ENCODE data around the gene RSAD1. TPM values are rescaled to one million over a fixed set of nuclear protein-coding genes. Genes with fewer than 3 reads are reported as not detected.

The RSAD1 gene
- total RNA-seq, 1 experiment from 2014 or later, result 93.9 TPM

DNA sequence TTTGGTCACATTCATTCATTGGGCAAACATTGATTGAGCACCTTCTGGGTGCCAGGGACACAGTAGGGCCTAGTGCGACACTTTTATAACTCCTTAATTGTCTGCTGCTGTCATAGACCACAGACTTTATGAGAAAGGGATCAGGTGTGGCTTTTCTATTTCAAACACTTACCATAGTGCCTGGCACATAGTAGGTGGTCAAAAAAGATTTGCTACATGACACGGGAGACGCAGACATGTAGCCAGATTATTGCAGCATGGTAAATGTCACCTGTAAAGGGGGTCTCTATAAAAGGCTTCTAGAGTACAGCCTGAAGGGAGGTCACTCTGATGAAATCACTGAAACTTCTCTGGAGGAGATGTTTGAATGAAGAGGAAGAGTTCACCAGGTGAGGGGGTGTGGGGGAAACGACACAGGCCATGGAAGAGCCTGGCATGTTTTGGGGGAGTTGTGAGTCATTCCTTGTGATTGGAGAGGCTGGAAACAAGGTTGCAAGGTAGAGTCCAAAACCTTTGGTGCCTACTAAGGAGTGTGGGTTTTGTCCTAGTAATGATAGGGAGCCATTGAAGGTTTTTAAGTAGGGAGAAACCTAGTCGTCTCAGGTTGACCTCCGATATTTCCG, 1.6 kb downstream of the RSAD1 start:
- intact Hi-C loops (cut with micrococcal nuclease; ENCODE audit: unreplicated experiment), result loop anchor here (5.0 kb wide), 1 partner anchor 477 kb away; no protein-coding TSS in a partner anchor
- peaks cover 50% of the 10 kb centered on the region for H3K4me1 Mint-ChIP-seq (ENCODE audit: low read depth, unreplicated experiment)

DNA sequence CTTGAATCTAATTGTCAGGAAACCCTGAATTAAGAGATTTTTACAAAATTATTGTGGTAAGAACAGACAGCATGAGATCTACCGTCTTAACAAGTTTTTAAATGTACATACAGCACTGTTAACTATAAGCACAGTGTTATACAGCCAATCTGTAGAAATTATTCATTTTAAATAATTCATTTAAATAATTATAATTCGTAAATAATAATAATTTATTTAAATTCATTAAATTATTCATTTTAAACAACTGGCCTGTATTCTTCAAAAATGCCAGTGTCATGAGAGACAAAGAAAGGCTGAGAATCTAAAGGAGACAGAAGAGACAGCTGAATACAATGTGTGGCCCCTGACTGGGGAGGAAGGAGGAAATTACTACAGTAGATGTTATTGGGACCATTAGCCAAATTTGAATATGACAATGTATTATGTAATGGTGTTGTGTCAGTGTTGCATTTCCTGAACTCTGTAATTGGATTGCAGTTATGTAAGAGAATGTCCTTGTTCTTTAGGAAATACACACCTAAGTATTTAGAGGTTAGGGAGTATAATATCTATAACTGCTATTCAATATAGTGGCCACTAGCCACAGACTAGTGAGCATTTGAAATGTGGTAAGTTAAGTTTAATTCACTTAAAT, 2.3 kb downstream of the RSAD1 start:
- H3K9me3 ChIP-seq, result no peaks in the 10 kb centered on the region
- ChIA-PET CTCF (no interaction called here), POLR2A (no interaction called here)
- Mint-ChIP-seq H3K4me1 (ENCODE audit: low read depth, unreplicated experiment) (peaks cover 44% of the 10 kb centered on the region), H3K27ac (ENCODE audit: unreplicated experiment) (no peak overlapping the region), H3K27me3 (ENCODE audit: insufficient read depth, unreplicated experiment) (no peaks in the 10 kb centered on the region), H3K4me3 (ENCODE audit: unreplicated experiment) (no peak overlapping the region), H3K9me3 (ENCODE audit: unreplicated experiment) (no peaks in the 10 kb centered on the region), H3K36me3 (ENCODE audit: insufficient read depth, unreplicated experiment) (peaks cover 52% of the 10 kb centered on the region)
- H3K4me1 ChIP-seq, result peaks cover 17% of the 10 kb centered on the region
- H3K27me3 ChIP-seq (replicated peaks; ENCODE audit: control insufficient read depth, insufficient read depth, low read length), result no peaks in the 10 kb centered on the region
- peaks cover 12% of the 10 kb centered on the region for H3K36me3 ChIP-seq (ENCODE audit: control insufficient read depth, insufficient read depth, low read length)
- TSS peak; percentile 34 for BruUV-seq (replicated peaks)
- H3K4me3 ChIP-seq (ENCODE audit: low read depth, low read length), result no peak overlapping the region
- intact Hi-C loops (cut with micrococcal nuclease; ENCODE audit: unreplicated experiment), result loop anchor here (5.0 kb wide), 1 partner anchor 476 kb away; no protein-coding TSS in a partner anchor
- TF ChIP-seq, protein P1, sequence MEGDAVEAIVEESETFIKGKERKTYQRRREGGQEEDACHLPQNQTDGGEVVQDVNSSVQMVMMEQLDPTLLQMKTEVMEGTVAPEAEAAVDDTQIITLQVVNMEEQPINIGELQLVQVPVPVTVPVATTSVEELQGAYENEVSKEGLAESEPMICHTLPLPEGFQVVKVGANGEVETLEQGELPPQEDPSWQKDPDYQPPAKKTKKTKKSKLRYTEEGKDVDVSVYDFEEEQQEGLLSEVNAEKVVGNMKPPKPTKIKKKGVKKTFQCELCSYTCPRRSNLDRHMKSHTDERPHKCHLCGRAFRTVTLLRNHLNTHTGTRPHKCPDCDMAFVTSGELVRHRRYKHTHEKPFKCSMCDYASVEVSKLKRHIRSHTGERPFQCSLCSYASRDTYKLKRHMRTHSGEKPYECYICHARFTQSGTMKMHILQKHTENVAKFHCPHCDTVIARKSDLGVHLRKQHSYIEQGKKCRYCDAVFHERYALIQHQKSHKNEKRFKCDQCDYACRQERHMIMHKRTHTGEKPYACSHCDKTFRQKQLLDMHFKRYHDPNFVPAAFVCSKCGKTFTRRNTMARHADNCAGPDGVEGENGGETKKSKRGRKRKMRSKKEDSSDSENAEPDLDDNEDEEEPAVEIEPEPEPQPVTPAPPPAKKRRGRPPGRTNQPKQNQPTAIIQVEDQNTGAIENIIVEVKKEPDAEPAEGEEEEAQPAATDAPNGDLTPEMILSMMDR (IDR thresholded peaks at IDR 0.05; ENCODE audit: insufficient read depth in 1 of 2, low read depth in 1 of 2, low read length in 1 of 2, severe bottlenecking in 1 of 2, unreplicated experiment in 1 of 2), result no peak
- DNase-seq, result no peak

More for the DNA sequence above, 1.6 kb downstream of the RSAD1 start:
- peak overlapping the region; percentile 70 for H3K4me3 ChIP-seq (ENCODE audit: low read depth, low read length)
- H3K36me3 ChIP-seq (ENCODE audit: control insufficient read depth, insufficient read depth, low read length), result peaks cover 12% of the 10 kb centered on the region
- Mint-ChIP-seq H3K27me3 (ENCODE audit: insufficient read depth, unreplicated experiment) (no peaks in the 10 kb centered on the region), H3K27ac (ENCODE audit: unreplicated experiment) (no peak overlapping the region), H3K4me3 (ENCODE audit: unreplicated experiment) (peak overlapping the region; percentile 78), H3K9me3 (ENCODE audit: unreplicated experiment) (no peaks in the 10 kb centered on the region), H3K36me3 (ENCODE audit: insufficient read depth, unreplicated experiment) (peaks cover 52% of the 10 kb centered on the region)
- no TSS peak for BruUV-seq (replicated peaks)
- ChIA-PET CTCF (interaction anchor here (0.6 to 2.4 kb wide), 35 partner anchors 12 to 311 kb away, joined by 3 to 67 read pairs (median 5); partner anchors contain the start of genes ACSF2, CACNA1G, LRRC59 and LUC7L3), POLR2A (interaction anchor here (1.0 to 1.4 kb wide), 3 partner anchors 21 to 83 kb away, joined by 4 to 17 read pairs (median 11); partner anchors contain the start of gene LRRC59)
- no peaks in the 10 kb centered on the region for H3K9me3 ChIP-seq
- TF ChIP-seq, protein P1 (IDR thresholded peaks at IDR 0.05; ENCODE audit: insufficient read depth in 1 of 2, low read depth in 1 of 2, low read length in 1 of 2, severe bottlenecking in 1 of 2, unreplicated experiment in 1 of 2), result no peak
- no peaks in the 10 kb centered on the region for H3K27me3 ChIP-seq (replicated peaks; ENCODE audit: control insufficient read depth, insufficient read depth, low read length)
- peaks cover 22% of the 10 kb centered on the region for H3K4me1 ChIP-seq
- DNase-seq, result no peak

DNA sequence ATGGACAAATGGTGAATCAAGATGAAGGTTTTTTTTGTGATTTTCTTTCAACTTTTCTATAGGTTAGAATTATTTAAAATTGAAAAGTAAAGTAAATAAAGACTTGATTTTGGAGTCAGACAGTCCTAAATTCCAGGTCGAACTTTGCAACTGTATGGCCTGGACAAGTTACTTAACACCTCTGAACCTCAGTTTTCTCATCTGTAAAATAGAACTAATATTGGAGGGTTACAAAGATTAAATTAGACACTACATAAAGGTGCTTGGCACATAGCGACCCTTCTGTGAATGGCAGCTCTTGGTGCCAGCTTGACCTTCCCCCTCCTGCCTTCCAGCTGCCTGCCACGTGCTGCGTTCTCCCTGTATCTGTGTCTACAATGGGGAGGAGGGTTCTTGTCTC, 3.0 kb downstream of the RSAD1 start:
- H3K9me3 ChIP-seq, result no peaks in the 10 kb centered on the region
- DNase-seq, result no peak
- peaks cover 12% of the 10 kb centered on the region for H3K36me3 ChIP-seq (ENCODE audit: control insufficient read depth, insufficient read depth, low read length)
- TF ChIP-seq, protein P1 (IDR thresholded peaks at IDR 0.05; ENCODE audit: insufficient read depth in 1 of 2, low read depth in 1 of 2, low read length in 1 of 2, severe bottlenecking in 1 of 2, unreplicated experiment in 1 of 2), result no peak
- BruUV-seq (replicated peaks), result no TSS peak
- Mint-ChIP-seq H3K9me3 (ENCODE audit: unreplicated experiment) (no peaks in the 10 kb centered on the region), H3K4me3 (ENCODE audit: unreplicated experiment) (no peak overlapping the region), H3K27me3 (ENCODE audit: insufficient read depth, unreplicated experiment) (no peaks in the 10 kb centered on the region), H3K4me1 (ENCODE audit: low read depth, unreplicated experiment) (peaks cover 37% of the 10 kb centered on the region), H3K36me3 (ENCODE audit: insufficient read depth, unreplicated experiment) (peaks cover 52% of the 10 kb centered on the region), H3K27ac (ENCODE audit: unreplicated experiment) (no peak overlapping the region)
- CTCF ChIA-PET, result interaction anchor here (0.7 to 2.5 kb wide), 6 partner anchors 19 to 163 kb away, joined by 3 to 14 read pairs (median 8); no protein-coding TSS in a partner anchor
- H3K27me3 ChIP-seq (replicated peaks; ENCODE audit: control insufficient read depth, insufficient read depth, low read length), result no peaks in the 10 kb centered on the region
- no peak overlapping the region for H3K4me3 ChIP-seq (ENCODE audit: low read depth, low read length)
- POLR2A ChIA-PET, result interaction anchor here (1.0 kb wide), 1 partner anchor 20 kb away, joined by 3 read pairs; no protein-coding TSS in a partner anchor
- H3K4me1 ChIP-seq, result peaks cover 13% of the 10 kb centered on the region
- intact Hi-C loops (cut with micrococcal nuclease; ENCODE audit: unreplicated experiment), result loop anchor here (1.0 to 5.0 kb wide), 8 partner anchors 20 to 476 kb away; partner anchors contain the start of genes EPN3 and SPATA20

All from Caco-2 (cell line).